Measurements from ENCODE around the gene TMEM135. TPM values are rescaled to one million over a fixed set of nuclear protein-coding genes. Genes with fewer than 3 reads are reported as not detected.

The TMEM135 gene
- total RNA-seq, 1 donor, result 30.0 TPM

DNA sequence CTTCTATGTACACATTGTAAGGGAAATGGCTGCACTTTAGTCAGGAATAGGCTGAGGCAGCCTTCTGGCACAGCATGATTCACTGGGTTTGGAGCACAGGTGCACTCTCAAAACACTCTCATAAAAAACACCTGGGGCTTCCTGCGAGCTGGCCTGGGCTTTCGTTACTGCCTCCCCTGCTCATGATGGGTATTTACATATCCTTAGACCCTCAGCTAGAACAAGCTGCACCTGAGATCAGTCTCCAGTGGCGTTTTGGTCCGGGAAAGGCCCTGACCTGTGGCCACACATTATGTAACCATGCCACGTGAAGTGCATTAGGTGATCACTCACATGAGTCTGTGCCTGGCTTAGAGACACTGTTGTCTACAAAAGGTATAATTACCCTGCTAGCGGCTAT, 321.7 kb downstream of the TMEM135 start:
- no peak overlapping the region for H3K4me3 ChIP-seq (ENCODE audit: low read depth, low read length)
- DNase-seq (ENCODE audit: low read depth), result no peak
- TF ChIP-seq, protein P1, sequence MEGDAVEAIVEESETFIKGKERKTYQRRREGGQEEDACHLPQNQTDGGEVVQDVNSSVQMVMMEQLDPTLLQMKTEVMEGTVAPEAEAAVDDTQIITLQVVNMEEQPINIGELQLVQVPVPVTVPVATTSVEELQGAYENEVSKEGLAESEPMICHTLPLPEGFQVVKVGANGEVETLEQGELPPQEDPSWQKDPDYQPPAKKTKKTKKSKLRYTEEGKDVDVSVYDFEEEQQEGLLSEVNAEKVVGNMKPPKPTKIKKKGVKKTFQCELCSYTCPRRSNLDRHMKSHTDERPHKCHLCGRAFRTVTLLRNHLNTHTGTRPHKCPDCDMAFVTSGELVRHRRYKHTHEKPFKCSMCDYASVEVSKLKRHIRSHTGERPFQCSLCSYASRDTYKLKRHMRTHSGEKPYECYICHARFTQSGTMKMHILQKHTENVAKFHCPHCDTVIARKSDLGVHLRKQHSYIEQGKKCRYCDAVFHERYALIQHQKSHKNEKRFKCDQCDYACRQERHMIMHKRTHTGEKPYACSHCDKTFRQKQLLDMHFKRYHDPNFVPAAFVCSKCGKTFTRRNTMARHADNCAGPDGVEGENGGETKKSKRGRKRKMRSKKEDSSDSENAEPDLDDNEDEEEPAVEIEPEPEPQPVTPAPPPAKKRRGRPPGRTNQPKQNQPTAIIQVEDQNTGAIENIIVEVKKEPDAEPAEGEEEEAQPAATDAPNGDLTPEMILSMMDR (IDR thresholded peaks at IDR 0.05; ENCODE audit: insufficient read depth, low read length), result no peak

DNA sequence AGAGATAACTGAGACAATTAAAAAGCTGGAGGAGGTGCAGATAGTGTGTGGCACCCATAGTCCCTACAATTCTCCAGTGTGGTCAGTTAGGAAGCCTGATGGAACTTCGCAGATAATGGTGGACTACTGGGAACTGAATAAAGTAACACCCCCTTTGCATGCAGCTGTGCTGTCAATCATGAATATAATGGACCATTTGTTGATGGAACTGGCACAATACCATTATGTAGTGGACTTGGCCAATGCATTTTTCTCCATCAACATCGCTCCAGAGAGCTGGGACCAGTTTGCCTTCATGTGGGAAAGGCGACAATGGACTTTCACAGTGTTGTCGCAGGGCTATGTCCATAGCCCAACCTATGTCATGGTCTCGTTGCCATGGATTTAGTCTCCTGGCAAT, 324.2 kb downstream of the TMEM135 start:
- DNase-seq (ENCODE audit: low read depth), result no peak
- TF ChIP-seq, protein P1 (IDR thresholded peaks at IDR 0.05; ENCODE audit: insufficient read depth, low read length), result no peak

DNA sequence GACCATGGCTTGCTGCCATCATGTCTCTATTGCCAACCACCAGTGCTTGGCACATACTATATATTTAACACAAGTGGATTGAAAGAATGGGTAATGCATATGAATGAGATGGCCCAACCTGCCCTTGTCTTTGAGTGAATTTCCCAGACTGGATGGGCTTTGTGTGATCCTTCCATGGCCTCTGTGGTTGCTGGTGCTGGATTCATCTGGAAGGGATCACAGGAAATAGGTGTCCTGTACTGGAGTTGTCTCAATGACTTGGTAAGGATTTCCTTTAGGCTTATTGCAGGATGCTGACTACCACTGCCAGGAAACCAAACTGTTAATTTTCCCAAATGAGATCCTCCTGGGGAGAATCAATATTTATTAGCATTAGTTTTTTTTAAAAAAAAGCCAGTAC, 328.6 kb downstream of the TMEM135 start:
- TF ChIP-seq, protein P1 (IDR thresholded peaks at IDR 0.05; ENCODE audit: insufficient read depth, low read length), result no peak
- no peak overlapping the region for H3K4me3 ChIP-seq (ENCODE audit: low read depth, low read length)
- no peak for DNase-seq (ENCODE audit: low read depth)

More for the DNA sequence above, 324.2 kb downstream of the TMEM135 start:
- H3K4me3 ChIP-seq (ENCODE audit: low read depth, low read length), result no peak overlapping the region

DNA sequence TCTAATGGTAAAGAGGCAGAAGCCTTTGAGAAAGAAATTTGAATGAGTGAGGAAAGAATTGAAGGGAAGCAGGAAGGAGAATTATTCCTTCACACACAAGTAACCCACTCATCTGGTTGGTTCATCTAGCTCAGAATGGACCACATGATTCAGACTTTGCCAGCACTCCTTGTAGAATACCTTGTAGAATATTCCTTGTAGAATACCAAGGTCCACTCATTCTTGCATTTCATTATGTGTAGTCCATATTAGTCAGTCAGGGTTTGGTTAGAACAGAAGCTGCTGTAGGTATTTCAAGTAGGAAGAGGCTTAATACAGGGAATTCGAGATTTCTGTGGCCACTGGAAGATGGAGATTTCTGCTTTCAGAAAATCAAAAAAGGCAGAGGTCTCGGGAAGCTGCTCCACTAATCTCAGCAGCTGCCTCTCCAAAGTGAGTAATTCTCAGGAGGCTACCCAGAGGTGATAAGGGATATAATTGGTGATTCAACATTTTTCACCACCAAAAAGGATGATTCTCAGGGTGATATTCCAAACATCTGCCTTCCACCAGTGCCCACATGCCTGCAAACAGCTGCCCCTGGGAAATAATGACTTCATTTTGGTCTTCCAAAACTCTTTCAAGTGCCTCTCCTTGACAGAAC, 329.1 kb downstream of the TMEM135 start:
- no peak overlapping the region for H3K4me3 ChIP-seq (ENCODE audit: low read depth, low read length)
- DNase-seq (ENCODE audit: low read depth), result peak; percentile 50
- TF ChIP-seq, protein P1 (IDR thresholded peaks at IDR 0.05; ENCODE audit: insufficient read depth, low read length), result no peak

DNA sequence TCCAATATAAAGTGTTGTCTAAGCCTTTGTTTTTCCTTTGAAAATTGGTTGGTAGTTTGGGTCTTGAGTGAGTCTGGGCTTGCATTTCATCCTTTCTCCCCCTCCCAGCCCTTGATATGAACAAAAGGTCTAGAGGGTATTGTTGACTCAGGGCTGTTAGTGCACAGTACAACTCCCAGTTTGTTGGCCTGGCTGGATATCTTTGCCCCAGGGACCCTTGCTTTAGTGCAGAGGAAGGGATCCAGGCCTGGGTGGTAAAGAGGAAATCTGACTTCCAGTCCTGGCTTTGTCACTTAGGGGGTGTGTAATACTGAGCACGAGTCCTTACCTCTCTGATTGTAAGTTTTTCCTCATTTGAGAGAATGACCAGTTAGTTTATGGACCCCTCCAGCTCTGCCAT, 330.4 kb downstream of the TMEM135 start:
- TF ChIP-seq, protein P1 (IDR thresholded peaks at IDR 0.05; ENCODE audit: insufficient read depth, low read length), result no peak
- H3K4me3 ChIP-seq (ENCODE audit: low read depth, low read length), result no peak overlapping the region
- DNase-seq (ENCODE audit: low read depth), result no peak

DNA sequence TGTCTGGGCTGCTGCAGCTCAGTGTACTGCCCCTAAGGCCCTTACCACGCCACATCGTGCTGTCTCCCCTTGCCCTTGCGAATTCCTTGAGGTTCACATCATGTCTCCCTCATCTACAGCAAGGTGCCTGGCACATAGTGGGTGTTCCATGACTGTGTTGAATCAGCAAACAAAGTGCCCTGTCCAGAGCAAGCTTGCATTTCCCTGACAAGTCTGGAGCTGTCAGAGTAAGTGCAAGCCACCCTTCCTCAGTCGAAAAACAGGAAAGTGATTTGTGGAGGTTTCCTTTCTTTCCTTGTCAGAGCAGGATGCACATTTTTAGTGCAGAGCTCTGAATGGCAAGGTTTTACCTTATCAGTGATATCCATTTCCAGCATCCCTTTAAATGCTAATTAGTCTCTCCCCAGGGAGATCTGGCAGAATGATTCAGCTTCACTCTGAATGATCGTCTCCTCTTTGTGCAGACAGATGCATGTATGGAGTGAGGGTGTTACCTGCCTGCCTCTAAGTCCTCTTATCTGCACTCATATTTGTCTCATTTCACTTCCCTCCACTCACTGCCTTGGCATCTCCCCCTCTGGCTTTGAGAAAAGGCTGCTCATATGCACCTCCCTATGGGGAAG, 331.2 kb downstream of the TMEM135 start:
- H3K4me3 ChIP-seq (ENCODE audit: low read depth, low read length), result no peak overlapping the region
- TF ChIP-seq, protein P1 (IDR thresholded peaks at IDR 0.05; ENCODE audit: insufficient read depth, low read length), result no peak
- peak; percentile 39 for DNase-seq (ENCODE audit: low read depth)

Data from fibroblast of the aortic adventitia (primary cell).